Measurements from ENCODE around the gene RACK1. TPM values are rescaled to one million over a fixed set of nuclear protein-coding genes. Genes with fewer than 3 reads are reported as not detected.

The RACK1 gene
- total and polyA plus RNA-seq, 2 of the 13 experiments (the other 11 are each of a cell fraction or from before 2014, with no cell fraction given) = 2,514 to 6,141 TPM

DNA sequence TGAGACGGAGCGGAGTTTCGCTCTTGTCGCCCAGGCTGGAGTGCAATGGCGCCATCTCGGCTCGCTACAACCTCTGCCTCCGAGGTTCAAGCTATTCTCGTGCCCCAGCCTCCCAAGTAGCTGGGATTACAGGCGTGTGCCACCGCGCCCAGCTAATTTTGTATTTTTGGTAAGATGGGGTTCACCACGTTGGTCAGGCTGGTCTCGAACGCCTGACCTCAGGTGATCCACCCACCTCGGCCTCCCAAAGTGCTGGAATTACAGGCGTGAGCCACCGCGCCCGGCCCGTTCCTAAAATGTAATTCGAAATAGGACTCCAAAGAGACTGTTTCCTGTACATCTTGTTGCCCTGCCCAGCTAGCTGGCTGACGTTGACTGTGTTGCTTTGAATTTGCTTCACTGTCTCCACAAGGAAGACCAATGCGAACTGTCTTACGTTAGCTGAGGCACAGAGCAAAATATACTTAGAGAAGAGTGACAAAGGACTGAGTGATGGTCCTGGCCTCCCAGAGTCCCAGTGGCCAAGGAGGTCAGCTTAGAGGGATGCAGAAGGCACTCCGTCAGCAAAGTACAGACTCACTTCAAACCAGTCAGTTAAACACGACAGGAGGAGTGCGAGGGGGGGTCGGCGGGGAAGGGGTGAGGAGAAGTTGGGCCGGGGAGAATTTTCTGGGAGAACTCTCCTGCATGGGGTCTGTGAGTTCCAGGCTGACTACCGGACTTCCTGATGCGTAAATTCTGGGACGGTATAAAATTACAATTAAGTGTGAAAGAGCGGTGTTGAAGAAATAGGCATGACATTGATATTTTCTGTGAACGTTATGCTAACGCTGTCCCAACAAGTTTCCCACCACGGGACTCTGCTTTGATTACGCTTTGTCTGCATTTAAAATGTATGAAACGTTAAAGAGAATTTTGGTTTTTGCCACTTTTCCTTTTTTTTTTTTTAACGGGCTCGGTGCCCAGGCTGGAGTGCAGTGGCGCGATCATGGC is 27.4 kb downstream of the RACK1 start (continued):
- TF ChIP-seq, protein P1, sequence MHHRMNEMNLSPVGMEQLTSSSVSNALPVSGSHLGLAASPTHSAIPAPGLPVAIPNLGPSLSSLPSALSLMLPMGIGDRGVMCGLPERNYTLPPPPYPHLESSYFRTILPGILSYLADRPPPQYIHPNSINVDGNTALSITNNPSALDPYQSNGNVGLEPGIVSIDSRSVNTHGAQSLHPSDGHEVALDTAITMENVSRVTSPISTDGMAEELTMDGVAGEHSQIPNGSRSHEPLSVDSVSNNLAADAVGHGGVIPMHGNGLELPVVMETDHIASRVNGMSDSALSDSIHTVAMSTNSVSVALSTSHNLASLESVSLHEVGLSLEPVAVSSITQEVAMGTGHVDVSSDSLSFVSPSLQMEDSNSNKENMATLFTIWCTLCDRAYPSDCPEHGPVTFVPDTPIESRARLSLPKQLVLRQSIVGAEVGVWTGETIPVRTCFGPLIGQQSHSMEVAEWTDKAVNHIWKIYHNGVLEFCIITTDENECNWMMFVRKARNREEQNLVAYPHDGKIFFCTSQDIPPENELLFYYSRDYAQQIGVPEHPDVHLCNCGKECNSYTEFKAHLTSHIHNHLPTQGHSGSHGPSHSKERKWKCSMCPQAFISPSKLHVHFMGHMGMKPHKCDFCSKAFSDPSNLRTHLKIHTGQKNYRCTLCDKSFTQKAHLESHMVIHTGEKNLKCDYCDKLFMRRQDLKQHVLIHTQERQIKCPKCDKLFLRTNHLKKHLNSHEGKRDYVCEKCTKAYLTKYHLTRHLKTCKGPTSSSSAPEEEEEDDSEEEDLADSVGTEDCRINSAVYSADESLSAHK (CRISPR knock-in tag; IDR thresholded peaks at IDR 0.05; ENCODE audit: borderline replicate concordance) = no peak
- no peak for TF ChIP-seq MEIS2 (CRISPR knock-in tag; IDR thresholded peaks at IDR 0.05)
- TF ChIP-seq POLR2AphosphoS2 (IDR thresholded peaks at IDR 0.05; ENCODE audit: low read depth, low read length) = no peak
- TF ChIP-seq ZNF451 (CRISPR knock-in tag; IDR thresholded peaks at IDR 0.05) = no peak
- no peak for TF ChIP-seq POLR2AphosphoS5 (IDR thresholded peaks at IDR 0.05; ENCODE audit: low read depth, low read length)
- TF ChIP-seq IKZF1 (IDR thresholded peaks at IDR 0.05) = no peak
- TF ChIP-seq ZNF614 (CRISPR knock-in tag; IDR thresholded peaks at IDR 0.05; ENCODE audit: borderline replicate concordance) = no peak
- TF ChIP-seq, protein P2, sequence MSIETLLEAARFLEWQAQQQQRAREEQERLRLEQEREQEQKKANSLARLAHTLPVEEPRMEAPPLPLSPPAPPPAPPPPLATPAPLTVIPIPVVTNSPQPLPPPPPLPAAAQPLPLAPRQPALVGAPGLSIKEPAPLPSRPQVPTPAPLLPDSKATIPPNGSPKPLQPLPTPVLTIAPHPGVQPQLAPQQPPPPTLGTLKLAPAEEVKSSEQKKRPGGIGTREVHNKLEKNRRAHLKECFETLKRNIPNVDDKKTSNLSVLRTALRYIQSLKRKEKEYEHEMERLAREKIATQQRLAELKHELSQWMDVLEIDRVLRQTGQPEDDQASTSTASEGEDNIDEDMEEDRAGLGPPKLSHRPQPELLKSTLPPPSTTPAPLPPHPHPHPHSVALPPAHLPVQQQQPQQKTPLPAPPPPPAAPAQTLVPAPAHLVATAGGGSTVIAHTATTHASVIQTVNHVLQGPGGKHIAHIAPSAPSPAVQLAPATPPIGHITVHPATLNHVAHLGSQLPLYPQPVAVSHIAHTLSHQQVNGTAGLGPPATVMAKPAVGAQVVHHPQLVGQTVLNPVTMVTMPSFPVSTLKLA (IDR thresholded peaks at IDR 0.05) = no peak
- no peak for TF ChIP-seq RARG (CRISPR knock-in tag; IDR thresholded peaks at IDR 0.05; ENCODE audit: low read depth)
- TF ChIP-seq, protein P3, sequence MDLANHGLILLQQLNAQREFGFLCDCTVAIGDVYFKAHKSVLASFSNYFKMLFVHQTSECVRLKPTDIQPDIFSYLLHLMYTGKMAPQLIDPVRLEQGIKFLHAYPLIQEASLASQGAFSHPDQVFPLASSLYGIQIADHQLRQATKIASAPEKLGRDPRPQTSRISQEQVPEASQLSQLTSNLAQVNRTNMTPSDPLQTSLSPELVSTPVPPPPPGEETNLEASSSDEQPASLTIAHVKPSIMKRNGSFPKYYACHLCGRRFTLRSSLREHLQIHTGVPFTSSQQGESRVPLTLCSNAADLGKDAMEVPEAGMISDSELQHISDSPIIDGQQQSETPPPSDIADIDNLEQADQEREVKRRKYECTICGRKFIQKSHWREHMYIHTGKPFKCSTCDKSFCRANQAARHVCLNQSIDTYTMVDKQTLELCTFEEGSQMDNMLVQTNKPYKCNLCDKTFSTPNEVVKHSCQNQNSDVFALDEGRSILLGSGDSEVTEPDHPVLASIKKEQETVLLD (CRISPR knock-in tag; IDR thresholded peaks at IDR 0.05; ENCODE audit: low read depth) = no peak
- no peak for TF ChIP-seq KLF12 (CRISPR knock-in tag; IDR thresholded peaks at IDR 0.05; ENCODE audit: borderline replicate concordance)
- TF ChIP-seq, protein P4, sequence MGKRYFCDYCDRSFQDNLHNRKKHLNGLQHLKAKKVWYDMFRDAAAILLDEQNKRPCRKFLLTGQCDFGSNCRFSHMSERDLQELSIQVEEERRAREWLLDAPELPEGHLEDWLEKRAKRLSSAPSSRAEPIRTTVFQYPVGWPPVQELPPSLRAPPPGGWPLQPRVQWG (CRISPR knock-in tag; IDR thresholded peaks at IDR 0.05; ENCODE audit: borderline replicate concordance, low read depth) = no peak
- TF ChIP-seq ZNF101 (CRISPR knock-in tag; IDR thresholded peaks at IDR 0.05; ENCODE audit: borderline replicate concordance, low read depth) = no peak
- no peak for TF ChIP-seq ZSCAN31 (CRISPR knock-in tag; IDR thresholded peaks at IDR 0.05; ENCODE audit: low read depth)
- TF ChIP-seq, protein P5, sequence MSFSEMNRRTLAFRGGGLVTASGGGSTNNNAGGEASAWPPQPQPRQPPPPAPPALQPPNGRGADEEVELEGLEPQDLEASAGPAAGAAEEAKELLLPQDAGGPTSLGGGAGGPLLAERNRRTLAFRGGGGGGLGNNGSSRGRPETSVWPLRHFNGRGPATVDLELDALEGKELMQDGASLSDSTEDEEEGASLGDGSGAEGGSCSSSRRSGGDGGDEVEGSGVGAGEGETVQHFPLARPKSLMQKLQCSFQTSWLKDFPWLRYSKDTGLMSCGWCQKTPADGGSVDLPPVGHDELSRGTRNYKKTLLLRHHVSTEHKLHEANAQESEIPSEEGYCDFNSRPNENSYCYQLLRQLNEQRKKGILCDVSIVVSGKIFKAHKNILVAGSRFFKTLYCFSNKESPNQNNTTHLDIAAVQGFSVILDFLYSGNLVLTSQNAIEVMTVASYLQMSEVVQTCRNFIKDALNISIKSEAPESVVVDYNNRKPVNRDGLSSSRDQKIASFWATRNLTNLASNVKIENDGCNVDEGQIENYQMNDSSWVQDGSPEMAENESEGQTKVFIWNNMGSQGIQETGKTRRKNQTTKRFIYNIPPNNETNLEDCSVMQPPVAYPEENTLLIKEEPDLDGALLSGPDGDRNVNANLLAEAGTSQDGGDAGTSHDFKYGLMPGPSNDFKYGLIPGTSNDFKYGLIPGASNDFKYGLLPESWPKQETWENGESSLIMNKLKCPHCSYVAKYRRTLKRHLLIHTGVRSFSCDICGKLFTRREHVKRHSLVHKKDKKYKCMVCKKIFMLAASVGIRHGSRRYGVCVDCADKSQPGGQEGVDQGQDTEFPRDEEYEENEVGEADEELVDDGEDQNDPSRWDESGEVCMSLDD (CRISPR knock-in tag; IDR thresholded peaks at IDR 0.05; ENCODE audit: borderline replicate concordance) = 0 out of 2 replicates have a peak, but pooled peaks have one; percentile 55
- no peak for TF ChIP-seq ZNF713 (CRISPR knock-in tag; IDR thresholded peaks at IDR 0.05)
- TF ChIP-seq, protein P6, sequence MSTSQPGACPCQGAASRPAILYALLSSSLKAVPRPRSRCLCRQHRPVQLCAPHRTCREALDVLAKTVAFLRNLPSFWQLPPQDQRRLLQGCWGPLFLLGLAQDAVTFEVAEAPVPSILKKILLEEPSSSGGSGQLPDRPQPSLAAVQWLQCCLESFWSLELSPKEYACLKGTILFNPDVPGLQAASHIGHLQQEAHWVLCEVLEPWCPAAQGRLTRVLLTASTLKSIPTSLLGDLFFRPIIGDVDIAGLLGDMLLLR (CRISPR knock-in tag; IDR thresholded peaks at IDR 0.05) = no peak
- TF ChIP-seq ZMYM2 (CRISPR knock-in tag; IDR thresholded peaks at IDR 0.05) = peak; percentile 86

All from HepG2 (cell line).